ENCODE data around the gene CTSE.

The CTSE gene

GRCh38 chr1:205977402-205978014 is 46.2 kb downstream of the CTSE start:
- no peaks in the 10 kb centered on the region for H3K27me3 Mint-ChIP-seq
- peaks cover 8% of the 10 kb centered on the region for H3K9me3 Mint-ChIP-seq
- H3K27ac Mint-ChIP-seq: no peak overlapping the region
- no peak overlapping the region for H3K4me3 Mint-ChIP-seq
- ATAC-seq: peak; percentile 86
- peaks cover 9% of the 10 kb centered on the region for H3K4me1 Mint-ChIP-seq
- H3K36me3 Mint-ChIP-seq: no peaks in the 10 kb centered on the region

GRCh38 chr1:205976708-205977401 is 46.8 kb downstream of the CTSE start:
- Mint-ChIP-seq H3K27ac (no peak overlapping the region), H3K27me3 (no peaks in the 10 kb centered on the region), H3K4me1 (peaks cover 9% of the 10 kb centered on the region), H3K4me3 (no peak overlapping the region), H3K36me3 (no peaks in the 10 kb centered on the region), H3K9me3 (peaks cover 3% of the 10 kb centered on the region)
- no peak for ATAC-seq

GRCh38 chr1:205976036-205976435 is 47.7 kb downstream of the CTSE start:
- Mint-ChIP-seq H3K27ac (no peak overlapping the region), H3K9me3 (peaks cover 3% of the 10 kb centered on the region), H3K4me3 (no peak overlapping the region), H3K4me1 (peaks cover 9% of the 10 kb centered on the region), H3K36me3 (no peaks in the 10 kb centered on the region), H3K27me3 (no peaks in the 10 kb centered on the region)
- no peak for ATAC-seq

GRCh38 chr1:205975387-205975998 is 48.2 kb downstream of the CTSE start:
- no peaks in the 10 kb centered on the region for H3K36me3 Mint-ChIP-seq
- H3K27ac Mint-ChIP-seq: no peak overlapping the region
- peaks cover 3% of the 10 kb centered on the region for H3K9me3 Mint-ChIP-seq
- H3K4me3 Mint-ChIP-seq: no peak overlapping the region
- no peak for ATAC-seq
- H3K4me1 Mint-ChIP-seq: peaks cover 9% of the 10 kb centered on the region
- no peaks in the 10 kb centered on the region for H3K27me3 Mint-ChIP-seq

GRCh38 chr1:205974712-205975111 is 49.0 kb downstream of the CTSE start:
- no peak overlapping the region for H3K27ac Mint-ChIP-seq
- no peaks in the 10 kb centered on the region for H3K27me3 Mint-ChIP-seq
- peaks cover 3% of the 10 kb centered on the region for H3K9me3 Mint-ChIP-seq
- no peaks in the 10 kb centered on the region for H3K36me3 Mint-ChIP-seq
- peaks cover 9% of the 10 kb centered on the region for H3K4me1 Mint-ChIP-seq
- ATAC-seq: no peak
- H3K4me3 Mint-ChIP-seq: no peak overlapping the region

- Mint-ChIP-seq H3K27ac (no peak overlapping the region), H3K27me3 (no peaks in the 10 kb centered on the region), H3K4me3 (no peak overlapping the region), H3K36me3 (no peaks in the 10 kb centered on the region), H3K4me1 (peaks cover 9% of the 10 kb centered on the region), H3K9me3 (peaks cover 3% of the 10 kb centered on the region)
- no peak for ATAC-seq
These were observed 50.1 kb downstream of the CTSE start for GRCh38 chr1:205973377-205974232.

GRCh38 chr1:205972491-205973168 is 51.1 kb downstream of the CTSE start:
- no peak for ATAC-seq
- H3K9me3 Mint-ChIP-seq: peaks cover 3% of the 10 kb centered on the region

GRCh38 chr1:205972081-205972480 is 51.6 kb downstream of the CTSE start:
- no peak overlapping the region for H3K4me3 Mint-ChIP-seq
- ATAC-seq: no peak
- no peaks in the 10 kb centered on the region for H3K36me3 Mint-ChIP-seq
- no peak overlapping the region for H3K27ac Mint-ChIP-seq
- H3K27me3 Mint-ChIP-seq: no peaks in the 10 kb centered on the region
- peaks cover 3% of the 10 kb centered on the region for H3K9me3 Mint-ChIP-seq
- peaks cover 9% of the 10 kb centered on the region for H3K4me1 Mint-ChIP-seq

More at GRCh38 chr1:205972491-205973168, 51.1 kb downstream of the CTSE start:
- no peaks in the 10 kb centered on the region for H3K27me3 Mint-ChIP-seq
- H3K27ac Mint-ChIP-seq: no peak overlapping the region
- H3K4me3 Mint-ChIP-seq: no peak overlapping the region
- H3K36me3 Mint-ChIP-seq: no peaks in the 10 kb centered on the region
- peaks cover 9% of the 10 kb centered on the region for H3K4me1 Mint-ChIP-seq

GRCh38 chr1:205971082-205971481 is 52.6 kb downstream of the CTSE start:
- Mint-ChIP-seq H3K9me3 (peaks cover 3% of the 10 kb centered on the region), H3K4me3 (no peak overlapping the region), H3K27me3 (no peaks in the 10 kb centered on the region), H3K27ac (no peak overlapping the region), H3K36me3 (no peaks in the 10 kb centered on the region), H3K4me1 (peaks cover 9% of the 10 kb centered on the region)
- ATAC-seq: no peak

- peaks cover 9% of the 10 kb centered on the region for H3K4me1 Mint-ChIP-seq
- H3K27ac Mint-ChIP-seq: no peak overlapping the region
- no peak overlapping the region for H3K4me3 Mint-ChIP-seq
- H3K36me3 Mint-ChIP-seq: no peaks in the 10 kb centered on the region
- ATAC-seq: no peak
- H3K27me3 Mint-ChIP-seq: no peaks in the 10 kb centered on the region
- H3K9me3 Mint-ChIP-seq: peaks cover 3% of the 10 kb centered on the region
These were observed 53.2 kb downstream of the CTSE start for GRCh38 chr1:205970486-205970885.

GRCh38 chr1:205969229-205969628 is 54.5 kb downstream of the CTSE start:
- ATAC-seq: no peak
- no peak overlapping the region for H3K4me3 Mint-ChIP-seq
- peaks cover 9% of the 10 kb centered on the region for H3K4me1 Mint-ChIP-seq
- H3K36me3 Mint-ChIP-seq: no peaks in the 10 kb centered on the region
- no peak overlapping the region for H3K27ac Mint-ChIP-seq
- H3K27me3 Mint-ChIP-seq: peaks cover 6% of the 10 kb centered on the region
- peaks cover 3% of the 10 kb centered on the region for H3K9me3 Mint-ChIP-seq

GRCh38 chr1:205967554-205968335 is 56.0 kb downstream of the CTSE start:
- no peak overlapping the region for H3K4me3 Mint-ChIP-seq
- no peaks in the 10 kb centered on the region for H3K36me3 Mint-ChIP-seq
- H3K9me3 Mint-ChIP-seq: no peaks in the 10 kb centered on the region
- ATAC-seq: no peak
- H3K27ac Mint-ChIP-seq: no peak overlapping the region
- peaks cover 12% of the 10 kb centered on the region for H3K27me3 Mint-ChIP-seq
- H3K4me1 Mint-ChIP-seq: no peaks in the 10 kb centered on the region

- Mint-ChIP-seq H3K4me1 (peaks cover 7% of the 10 kb centered on the region), H3K4me3 (no peak overlapping the region), H3K36me3 (no peaks in the 10 kb centered on the region), H3K27ac (no peak overlapping the region), H3K27me3 (peaks cover 33% of the 10 kb centered on the region), H3K9me3 (no peaks in the 10 kb centered on the region)
- no peak for ATAC-seq
These were observed 58.4 kb downstream of the CTSE start for GRCh38 chr1:205965036-205965884.
